Activated CD4-positive, CD25-positive, alpha-beta regulatory T cell treated with anti-CD3 and anti-CD28 coated beads, Interleukin-2, amount 50 U/mL, for 24 hours (primary cell): ENCODE results near the gene MKKS.

Experiments used
- ATAC-seq, 2 donors: fragments of 150-1000 bp; cut with Tn5 transposase; one replicate each; pipeline ENCODE4 v1.10.0; 2021; ENCODE audit warnings: mild to moderate bottlenecking in 1 of 2, moderate library complexity in 1 of 2

The MKKS gene

GRCh38 chr20:10367693-10367942 lies 66.4 kb downstream of the MKKS start:
- no peak for ATAC-seq

- ATAC-seq, result no peak
Measured at GRCh38 chr20:10366898-10367692, 66.9 kb downstream of the MKKS start.

GRCh38 chr20:10362674-10363073 lies 71.3 kb downstream of the MKKS start:
- no peak for ATAC-seq

- no peak for ATAC-seq
Measured at GRCh38 chr20:10360878-10361277, 73.1 kb downstream of the MKKS start.

GRCh38 chr20:10359621-10360040 lies 74.4 kb downstream of the MKKS start:
- ATAC-seq, result no peak

GRCh38 chr20:10357974-10358373 lies 76.0 kb downstream of the MKKS start:
- ATAC-seq, result no peak

- no peak for ATAC-seq
Measured at GRCh38 chr20:10357061-10357708, 76.8 kb downstream of the MKKS start.

GRCh38 chr20:10356628-10357027 lies 77.4 kb downstream of the MKKS start:
- ATAC-seq, result no peak

- ATAC-seq, result no peak
Measured at GRCh38 chr20:10352934-10353824, 80.8 kb downstream of the MKKS start.
